NCI-H774 (cell line): ENCODE results near the gene SPATA32.
"Not testable (repeated sequence)": the region's sequence is repeated elsewhere in the genome, so short reads cannot be mapped to it uniquely, and the experiment has no call there.

Experiments used
- DNase-seq: peaks from one replicate; lab custom pipeline; 2025; lab: John Stamatoyannopoulos, UW

Gene SPATA32, protein sequence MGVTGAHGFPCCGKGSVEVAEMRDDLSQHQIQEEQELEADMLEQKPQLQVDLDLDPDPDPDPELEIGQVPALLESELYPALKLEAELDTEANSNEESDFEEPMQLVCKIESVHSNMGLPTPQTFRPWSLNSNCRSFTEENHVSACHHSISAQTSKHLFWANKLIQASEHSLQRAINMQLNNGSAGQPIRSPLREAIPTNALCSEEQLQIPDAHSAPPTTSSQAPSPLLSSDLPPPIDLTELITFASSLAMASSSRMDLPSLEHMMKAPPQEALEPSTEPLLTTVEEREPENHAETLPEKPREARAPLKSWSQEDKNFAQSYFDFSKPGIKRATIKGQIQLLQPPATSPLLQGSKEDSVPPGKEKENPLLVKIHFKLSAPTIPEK

DNA sequence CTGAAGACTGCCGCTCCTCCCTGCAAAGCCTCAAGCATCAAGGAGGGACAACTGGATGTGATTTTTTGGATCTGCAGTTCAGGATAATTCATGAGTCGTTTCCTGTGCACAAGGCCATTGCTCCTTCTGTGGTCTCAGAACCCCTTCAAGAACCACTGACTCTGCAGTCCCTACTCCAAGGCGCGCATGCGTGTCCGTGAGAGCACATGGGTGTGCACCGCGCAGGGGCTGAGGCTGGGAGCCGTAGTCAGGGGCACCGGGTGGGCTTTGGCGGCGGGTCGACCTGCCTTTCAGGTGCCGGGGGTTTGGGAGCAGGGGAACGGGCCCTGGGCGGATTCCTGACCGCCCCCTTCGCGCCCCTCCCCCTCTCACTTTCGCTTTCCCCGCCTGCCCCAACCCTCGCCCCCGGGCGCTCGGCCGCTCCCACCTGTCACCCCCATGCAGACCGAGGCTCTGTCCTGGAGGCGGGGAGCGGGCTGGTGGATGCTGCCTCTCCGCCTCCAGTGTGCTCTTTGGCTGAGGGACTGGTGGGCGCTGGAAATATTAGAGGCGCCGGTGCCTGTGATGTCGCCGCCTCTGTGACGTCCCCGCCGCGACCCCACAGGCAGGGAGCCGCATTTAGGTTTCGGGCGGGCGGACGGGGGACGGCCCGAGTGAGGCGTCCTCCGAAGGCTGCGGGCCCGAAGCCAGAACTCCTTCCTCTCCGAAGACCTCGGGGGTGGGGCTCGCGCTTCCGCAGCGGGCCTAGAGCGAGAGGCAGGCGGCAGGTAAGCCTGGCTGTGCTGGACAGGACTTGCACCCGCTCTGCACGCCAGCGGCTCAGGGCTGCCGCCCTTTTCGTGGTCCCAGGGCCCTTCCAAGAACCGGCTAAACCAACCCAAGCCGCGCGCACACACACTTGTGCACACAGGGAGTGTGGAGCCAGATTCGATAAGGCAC, at the start of gene SPATA32:
Gene SPATA32 (minus strand): TSS at position 518 of the 939 bp plus-strand sequence. CDS start 78 bp downstream, at position 440.
- DNase-seq = no peak

DNA sequence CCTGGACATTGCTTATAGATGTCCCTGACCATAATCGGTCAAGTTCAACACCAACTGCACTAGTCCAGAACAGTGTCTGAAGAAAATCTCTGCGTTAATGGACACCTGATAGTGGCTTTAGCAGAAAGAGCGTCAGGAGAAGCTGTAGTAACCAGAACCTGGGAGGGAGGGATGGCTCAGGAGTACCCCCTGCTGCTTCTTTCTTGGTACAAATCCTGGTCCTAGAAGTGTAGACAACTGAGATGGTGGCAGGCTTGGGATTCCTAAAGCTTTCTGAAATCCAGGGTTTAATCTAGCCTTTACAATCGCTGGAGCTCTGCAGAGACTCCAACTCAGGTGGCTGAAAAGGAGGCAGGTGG, 49.5 kb upstream of the SPATA32 start:
- no peak for DNase-seq

DNA sequence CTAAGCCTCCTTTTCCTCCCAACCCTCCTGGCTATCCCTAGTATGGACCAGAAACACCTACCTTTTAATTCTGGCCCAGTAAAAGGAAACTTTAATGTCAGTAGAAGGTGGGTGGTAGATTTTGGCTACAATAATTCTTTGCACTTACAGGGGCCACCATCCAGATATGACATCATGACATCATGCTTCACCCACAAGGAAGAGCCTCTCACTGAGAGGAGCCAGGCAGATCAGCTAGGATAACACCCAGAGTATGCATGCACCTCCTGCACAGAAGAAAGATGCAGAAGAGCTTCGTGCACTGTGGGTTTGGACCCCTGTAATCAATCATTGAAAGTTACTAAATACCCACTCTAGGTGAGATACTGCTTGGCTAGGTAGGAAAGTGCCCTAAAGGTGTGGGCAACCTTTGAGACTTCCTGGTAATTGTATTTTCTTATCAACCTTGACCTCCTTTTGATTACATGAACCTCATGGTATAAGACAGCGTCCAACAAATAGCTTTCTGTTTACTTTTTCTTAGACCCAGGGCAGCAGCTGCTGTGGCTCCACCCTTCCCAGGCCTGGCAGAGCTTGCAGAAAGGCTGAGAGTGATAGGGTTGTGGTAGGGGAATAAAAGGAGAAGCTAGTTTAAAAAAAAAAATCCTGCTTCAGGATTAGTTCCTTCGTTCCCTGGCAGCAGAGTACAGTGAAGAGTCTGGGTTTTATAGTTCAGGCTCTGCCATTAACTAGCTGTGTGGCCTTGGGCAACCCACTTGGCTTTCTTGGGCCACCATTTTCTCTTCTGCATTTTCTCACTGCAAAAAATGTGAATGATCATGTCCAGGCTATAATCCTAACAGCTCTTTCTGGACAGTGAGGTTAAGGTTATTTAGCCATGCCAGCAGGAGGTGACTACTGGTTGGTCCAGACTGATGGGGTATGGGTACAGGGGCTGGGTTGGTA, 48.8 kb upstream of the SPATA32 start:
- DNase-seq = peak; percentile 17

DNA sequence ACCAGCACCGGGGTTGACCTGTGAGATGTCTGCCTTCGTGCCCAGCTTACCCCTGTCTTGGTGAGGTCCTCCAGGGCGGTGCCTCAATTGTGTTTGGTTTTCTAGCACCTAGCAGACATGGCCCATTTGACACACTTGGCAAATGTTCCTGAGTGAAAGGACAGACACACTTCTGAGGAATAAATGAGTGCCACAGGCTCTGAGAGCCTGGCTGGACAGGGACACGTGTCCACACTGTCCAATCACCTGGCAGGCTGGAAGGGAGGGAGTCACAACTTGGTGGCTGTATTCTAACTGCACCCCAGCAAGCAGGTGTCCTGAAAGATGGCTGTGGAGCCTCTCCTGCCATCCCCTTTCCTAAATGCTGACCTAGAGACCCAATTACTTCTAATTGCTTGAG, 47.5 kb upstream of the SPATA32 start:
- DNase-seq = no peak

DNA sequence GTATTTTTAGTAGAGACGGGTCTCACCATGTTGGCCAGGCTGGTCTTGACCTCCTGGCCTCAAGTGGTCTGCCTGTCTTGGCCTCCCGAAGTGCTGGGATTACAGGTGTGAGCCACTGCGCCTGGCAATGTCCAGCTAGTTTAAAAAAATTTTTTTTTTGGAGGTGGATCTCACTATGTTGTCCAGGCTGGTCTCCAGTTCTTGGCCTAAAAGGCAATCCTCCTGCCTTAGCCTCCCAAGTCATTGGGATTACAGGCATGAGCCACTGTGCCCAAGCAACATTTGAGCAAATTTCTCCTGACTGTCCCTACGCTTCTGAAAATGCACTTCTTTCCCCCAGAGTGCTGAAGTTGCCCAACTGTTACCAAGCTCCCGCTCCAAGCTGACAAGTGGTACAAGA, 46.9 kb upstream of the SPATA32 start:
- no peak for DNase-seq

DNA sequence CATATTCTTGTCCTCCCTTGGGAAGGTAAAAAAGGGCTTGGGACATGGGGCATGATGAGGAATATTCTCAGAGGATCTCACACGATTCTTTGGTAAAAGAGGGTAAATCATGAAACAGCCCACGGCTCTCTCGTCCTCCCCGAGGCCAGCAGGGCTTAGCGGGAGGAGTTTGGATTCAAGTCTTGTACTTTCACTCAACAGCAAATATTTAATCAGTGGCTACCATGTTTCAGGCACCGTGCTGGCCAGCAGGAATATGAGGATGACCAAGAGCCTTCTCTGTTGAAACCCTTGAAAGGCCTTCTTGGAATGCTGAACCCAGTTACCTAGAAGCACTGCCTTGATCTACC, 46.1 kb upstream of the SPATA32 start:
- no peak for DNase-seq

DNA sequence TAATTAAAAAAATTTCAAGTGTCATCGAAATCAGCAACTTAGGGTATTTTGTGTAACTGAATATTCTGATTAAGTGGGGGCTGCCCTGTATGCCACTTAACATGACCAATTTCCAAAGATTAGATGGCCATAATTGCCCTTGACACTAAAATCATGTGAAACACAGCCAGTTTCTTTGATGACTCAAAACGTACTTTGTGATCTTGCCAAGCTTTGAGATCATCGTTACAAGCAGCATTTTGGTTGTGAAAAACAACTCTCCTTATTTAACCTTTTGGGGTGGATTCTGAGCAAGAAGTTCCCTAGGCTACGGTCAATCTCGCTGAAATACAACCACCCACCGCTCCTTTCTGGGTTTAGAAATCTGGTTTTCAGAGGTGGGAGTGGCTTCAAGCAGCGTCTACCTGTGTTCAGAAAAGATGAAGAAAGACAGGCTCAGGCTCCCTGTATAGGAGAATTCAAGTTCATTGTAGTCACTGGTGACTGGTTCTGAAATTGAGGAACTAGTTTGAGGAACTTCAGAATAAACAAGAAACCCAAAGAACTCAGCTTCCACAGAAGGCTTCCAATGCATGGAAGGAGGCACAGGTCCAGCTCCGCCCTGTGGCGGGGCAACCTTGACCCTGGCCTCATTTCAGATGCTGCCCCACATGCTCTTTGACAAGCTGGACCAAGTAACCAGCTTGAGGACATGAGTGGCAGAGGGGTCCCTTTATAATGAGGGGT, 45.6 kb upstream of the SPATA32 start:
- no peak for DNase-seq

DNA sequence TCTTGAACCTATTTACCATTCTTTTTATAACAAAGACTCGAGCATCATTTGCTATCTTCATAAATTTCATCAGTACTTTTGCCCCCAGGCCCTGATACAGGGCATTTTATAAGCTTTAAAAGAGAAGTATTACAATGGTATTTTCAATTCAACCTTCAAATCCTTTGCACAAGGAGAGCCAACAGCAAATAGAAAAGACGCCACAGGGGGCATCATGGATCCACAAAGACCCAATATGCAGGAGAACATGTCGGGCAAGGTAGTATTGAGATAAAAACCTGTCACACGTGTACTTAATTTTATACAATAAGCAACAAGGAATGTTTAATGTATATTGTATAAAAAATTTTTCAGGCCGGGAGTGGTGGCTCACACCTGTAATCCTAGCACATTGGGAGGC, 44.7 kb upstream of the SPATA32 start:
- no peak for DNase-seq

DNA sequence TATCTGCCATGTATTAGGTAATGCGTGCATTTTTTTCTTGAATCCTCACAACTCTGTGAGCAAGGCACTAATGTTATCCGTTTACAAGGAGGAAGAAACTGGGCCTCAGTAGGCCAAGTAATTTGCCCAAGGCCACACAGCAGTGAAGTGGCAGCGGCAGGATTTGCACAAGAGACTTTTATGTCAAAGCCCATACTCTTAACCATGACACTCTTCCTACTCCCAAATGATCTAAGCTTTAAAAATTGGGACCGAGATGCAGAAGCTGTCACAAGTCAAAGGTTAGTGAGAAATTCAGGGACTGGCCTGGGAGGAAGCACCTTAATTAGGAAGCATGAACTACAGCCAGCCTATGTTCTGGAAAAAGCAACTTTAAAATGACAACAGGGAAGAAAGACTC, 44.2 kb upstream of the SPATA32 start:
- no peak for DNase-seq

DNA sequence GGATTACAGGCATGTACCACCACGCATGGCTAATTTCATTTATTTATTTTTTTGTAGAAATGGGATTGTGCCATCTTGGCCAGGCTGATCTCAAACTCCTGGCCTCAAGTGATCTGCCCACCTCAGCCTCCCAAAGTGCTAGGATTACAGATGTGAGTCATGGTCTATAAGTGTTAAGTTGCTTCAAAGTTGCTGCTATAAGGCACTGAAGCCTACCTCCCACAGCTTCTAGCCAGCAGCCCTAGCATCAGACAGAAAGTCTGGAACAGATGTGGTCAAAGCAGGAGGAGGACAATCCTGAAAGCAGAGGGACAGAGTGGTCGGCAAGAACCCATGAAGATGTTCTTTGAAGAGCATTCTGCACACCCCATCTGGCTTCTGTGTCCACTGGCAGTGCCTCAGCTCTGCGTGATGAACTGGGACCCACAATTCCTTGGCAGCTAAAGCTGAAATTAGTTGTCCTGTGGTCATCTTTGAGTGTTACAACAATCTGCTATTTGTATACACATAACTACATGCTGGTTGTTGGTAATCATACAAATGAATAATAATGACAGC, 43.7 kb upstream of the SPATA32 start:
- no peak for DNase-seq

- DNase-seq = no peak
Observed at GRCh38 chr17:45302649-45303173, 40.8 kb upstream of the SPATA32 start.

DNA sequence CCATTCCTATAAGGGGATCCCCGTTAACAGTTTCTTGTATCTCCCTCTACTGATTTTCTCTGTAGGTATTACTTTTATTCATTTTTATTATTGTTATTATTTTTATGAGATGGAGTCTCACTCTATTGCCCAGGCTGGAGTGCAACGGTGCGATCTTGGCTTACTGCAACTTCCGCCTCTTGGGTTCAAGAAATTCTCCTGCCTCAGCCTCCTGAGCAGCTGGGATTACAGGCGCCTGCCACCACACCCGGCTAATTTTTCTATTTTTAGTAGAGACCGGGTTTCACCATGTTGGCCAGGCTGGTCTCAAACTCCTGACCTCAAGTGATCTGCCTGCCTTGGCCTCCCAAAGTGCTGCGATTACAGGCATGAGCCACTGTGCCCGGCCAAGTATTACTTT, 40.3 kb upstream of the SPATA32 start:
- DNase-seq = not testable (repeated sequence)

DNA sequence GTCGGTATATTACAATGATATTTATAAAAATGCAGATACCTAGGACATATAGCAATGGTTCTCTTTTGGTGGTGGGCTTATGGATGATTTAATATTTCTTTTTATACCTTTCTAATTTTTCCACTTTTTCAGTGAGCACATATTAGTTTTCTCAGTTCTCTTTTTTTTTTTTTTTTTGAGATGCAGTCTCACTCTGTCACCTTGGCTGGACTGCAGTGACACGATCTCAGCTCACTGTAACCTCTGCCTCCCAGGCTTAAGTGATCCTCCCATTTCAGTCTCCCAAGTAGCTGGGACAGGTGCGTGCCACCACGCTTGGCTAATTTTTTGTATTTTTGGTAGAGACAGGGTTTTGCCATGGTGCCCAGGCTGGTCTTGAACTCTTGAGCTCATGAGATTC, 39.8 kb upstream of the SPATA32 start:
- DNase-seq = no peak

GRCh38 chr17:45300060-45300751, 38.3 kb upstream of the SPATA32 start:
- DNase-seq = no peak

DNA sequence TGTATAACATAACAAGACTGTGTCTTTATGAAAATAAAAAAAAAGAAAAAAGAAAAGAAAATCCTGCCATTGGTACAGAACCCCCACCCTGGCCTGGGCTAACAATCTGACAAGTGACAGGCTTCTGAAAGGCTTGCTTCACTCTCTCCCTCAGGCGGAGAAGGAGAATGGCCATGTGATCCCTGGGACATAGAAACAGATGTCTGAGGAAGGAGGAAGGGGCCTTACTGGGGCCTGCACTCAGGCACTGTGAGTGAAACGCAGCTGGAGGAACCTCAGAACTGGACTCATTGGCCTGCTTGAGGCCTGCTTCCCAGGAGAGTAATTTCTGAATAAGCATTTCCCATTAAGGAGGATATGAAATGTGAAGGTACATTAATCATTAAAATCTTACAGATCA, 37.5 kb upstream of the SPATA32 start:
- no peak for DNase-seq

- DNase-seq = no peak
Observed at GRCh38 chr17:45298546-45299285, 36.8 kb upstream of the SPATA32 start.

- no peak for DNase-seq
Observed at GRCh38 chr17:45296833-45297124, 34.9 kb upstream of the SPATA32 start.

DNA sequence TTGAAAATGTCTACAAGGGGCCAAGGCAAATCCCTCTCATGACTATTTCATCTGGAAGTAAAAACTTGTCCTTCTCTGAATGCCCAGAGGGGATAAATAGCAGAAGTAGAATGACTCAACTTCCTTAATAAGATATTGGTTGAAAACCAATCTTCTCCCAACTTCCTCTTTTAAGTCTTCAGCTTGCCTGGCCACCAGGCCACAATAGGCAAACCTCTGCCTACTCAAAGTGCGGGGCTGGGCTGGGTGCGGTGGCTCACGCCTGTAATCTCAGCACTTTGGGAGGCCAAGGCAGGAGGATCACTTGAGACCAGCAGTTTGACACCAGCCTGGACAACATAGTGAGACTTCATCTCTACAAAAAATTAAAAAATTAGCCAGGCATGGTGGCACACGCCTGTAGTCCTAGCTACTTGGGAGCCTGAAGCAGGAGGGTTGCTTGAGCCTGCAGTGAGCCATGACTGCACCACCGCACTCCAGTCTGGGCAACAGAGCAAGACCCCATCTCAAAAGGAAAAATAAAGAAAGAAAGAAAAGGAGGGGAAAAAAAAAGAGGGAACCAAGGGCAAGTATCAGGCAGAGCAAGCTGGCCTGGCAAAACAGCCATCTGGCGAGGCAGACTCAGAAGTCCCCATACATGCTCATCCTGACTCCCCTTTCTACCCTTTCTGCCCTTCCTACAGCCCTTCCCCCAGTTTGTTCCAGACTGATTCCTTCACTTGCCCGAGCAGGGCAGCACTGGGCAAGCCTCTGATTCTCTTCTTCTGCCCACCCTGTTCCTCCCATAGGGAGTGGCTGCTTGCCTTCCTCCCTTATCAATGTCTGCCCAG, 34.3 kb upstream of the SPATA32 start:
- DNase-seq = no peak

- no peak for DNase-seq
Observed at GRCh38 chr17:45294506-45294905, 32.6 kb upstream of the SPATA32 start.
